HTERT RPE-1 (cell line): ENCODE data around the gene IL1R1.
"Not testable (repeated sequence)": the region's sequence is repeated elsewhere in the genome, so short reads cannot be mapped to it uniquely, and the experiment has no call there.

Source experiments
- in situ Hi-C: fragments of 300-500 bp; cut with MboI; formaldehyde crosslinking; loops from 4 replicates; pipeline ENCODE4 v1.14.3; 2020; ENCODE audit warnings: low sequenced_read_pairs

Gene IL1R1

GRCh38 chr2:102110596-102111334 is 31.8 kb upstream of the IL1R1 start:
- in situ Hi-C loops: no loop called here

GRCh38 chr2:102111823-102112222 is 30.7 kb upstream of the IL1R1 start:
- in situ Hi-C loops: no loop called here

GRCh38 chr2:102112271-102112670 is 30.3 kb upstream of the IL1R1 start:
- in situ Hi-C loops: no loop called here

GRCh38 chr2:102112692-102113665 is 29.6 kb upstream of the IL1R1 start:
- in situ Hi-C loops: no loop called here

GRCh38 chr2:102114290-102114721 is 28.2 kb upstream of the IL1R1 start:
- in situ Hi-C loops: no loop called here

GRCh38 chr2:102114851-102115497 is 27.6 kb upstream of the IL1R1 start:
- in situ Hi-C loops: no loop called here

GRCh38 chr2:102116630-102117471 is 25.7 kb upstream of the IL1R1 start:
- in situ Hi-C loops: no loop called here

- in situ Hi-C loops: no loop called here
Measured at GRCh38 chr2:102117472-102117858, 25.1 kb upstream of the IL1R1 start.

- in situ Hi-C loops: no loop called here
Measured at GRCh38 chr2:102119255-102119654, 23.3 kb upstream of the IL1R1 start.

GRCh38 chr2:102120261-102120660 is 22.3 kb upstream of the IL1R1 start:
- in situ Hi-C loops: no loop called here

- in situ Hi-C loops: no loop called here
Measured at GRCh38 chr2:102120701-102121159, 21.8 kb upstream of the IL1R1 start.

GRCh38 chr2:102122115-102122514 is 20.4 kb upstream of the IL1R1 start:
- in situ Hi-C loops: no loop called here

GRCh38 chr2:102122909-102123308 is 19.6 kb upstream of the IL1R1 start:
- in situ Hi-C loops: no loop called here

- in situ Hi-C loops: not testable (repeated sequence)
Measured at GRCh38 chr2:102124421-102124820, 18.1 kb upstream of the IL1R1 start.

- in situ Hi-C loops: no loop called here
Measured at GRCh38 chr2:102126169-102126568, 16.4 kb upstream of the IL1R1 start.

- in situ Hi-C loops: no loop called here
Measured at GRCh38 chr2:102126660-102127059, 15.9 kb upstream of the IL1R1 start.

- in situ Hi-C loops: no loop called here
Measured at GRCh38 chr2:102129082-102129481, 13.5 kb upstream of the IL1R1 start.

- in situ Hi-C loops: no loop called here
Measured at GRCh38 chr2:102129951-102130646, 12.4 kb upstream of the IL1R1 start.

GRCh38 chr2:102130647-102130991 is 11.9 kb upstream of the IL1R1 start:
- in situ Hi-C loops: no loop called here

- in situ Hi-C loops: no loop called here
Measured at GRCh38 chr2:102131564-102131963, 11.0 kb upstream of the IL1R1 start.
